NCI-H774 (cell line): Measurements from ENCODE around the gene RNF103.
"Not testable (repeated sequence)": the region's sequence is repeated elsewhere in the genome, so short reads cannot be mapped to it uniquely, and the experiment has no call there.

Experiments
- DNase-seq: peaks from one replicate; lab custom pipeline; 2025; lab: John Stamatoyannopoulos, UW

RNF103 gene

DNA sequence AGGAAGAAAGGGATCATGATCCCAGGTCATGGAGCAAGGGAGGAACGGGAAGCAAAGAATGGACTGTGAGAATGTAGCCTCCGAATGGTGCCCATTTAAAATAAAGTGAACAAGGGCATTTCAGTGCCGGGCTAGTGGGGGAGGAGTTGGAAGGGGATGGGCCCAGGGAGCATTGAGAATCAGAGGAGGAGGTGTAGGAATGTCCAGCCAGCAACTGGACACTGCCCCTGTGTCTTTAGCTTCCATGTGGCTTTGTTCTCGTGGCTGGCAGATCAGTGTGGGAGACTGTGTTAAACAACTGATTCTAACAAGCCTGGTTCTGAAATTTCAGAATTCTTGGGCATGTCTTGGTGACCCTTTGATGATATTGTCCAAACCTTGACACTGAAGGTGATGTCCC is 1.4 kb upstream of the RNF103 start:
- DNase-seq: no peak

DNA sequence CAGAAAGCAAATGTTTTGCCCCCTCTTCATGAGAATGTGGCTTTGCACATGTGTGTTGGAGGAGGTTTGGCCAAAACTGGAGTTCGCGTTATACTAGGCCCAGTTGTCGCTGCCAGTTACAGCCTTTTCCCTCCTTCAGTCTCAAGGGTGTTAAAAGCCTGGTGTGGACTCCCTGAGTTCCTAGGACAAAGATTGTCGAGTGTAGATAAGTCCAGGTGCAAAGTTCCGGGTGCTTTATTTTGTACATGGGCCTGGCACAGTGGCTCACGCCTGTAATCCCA is 542 bp upstream of the RNF103 start:
- no peak for DNase-seq

DNA sequence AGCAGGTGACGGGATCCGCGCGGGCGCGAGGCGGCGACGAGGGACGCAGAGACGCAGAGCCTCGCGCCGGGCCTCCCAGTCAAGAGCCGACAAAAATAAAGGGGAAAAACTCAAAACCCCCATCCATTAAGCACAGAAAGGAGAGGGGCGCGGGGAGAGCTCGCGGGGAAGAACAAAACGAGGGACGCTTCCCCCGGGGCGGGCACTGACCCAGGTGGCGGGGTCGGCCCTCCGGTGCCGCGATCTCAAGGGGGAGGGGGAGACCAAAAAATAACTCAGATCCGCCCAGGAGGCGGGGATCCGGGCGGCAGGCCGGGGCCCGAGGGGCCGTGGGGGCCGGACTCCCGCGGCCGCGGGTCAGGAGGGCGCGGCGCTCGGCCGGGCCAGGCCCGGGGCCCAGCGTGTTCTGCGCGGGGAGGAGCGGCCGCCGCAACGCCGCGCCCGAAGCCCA is 597 bp downstream of the RNF103 start:
- peak; percentile 23 for DNase-seq

DNA sequence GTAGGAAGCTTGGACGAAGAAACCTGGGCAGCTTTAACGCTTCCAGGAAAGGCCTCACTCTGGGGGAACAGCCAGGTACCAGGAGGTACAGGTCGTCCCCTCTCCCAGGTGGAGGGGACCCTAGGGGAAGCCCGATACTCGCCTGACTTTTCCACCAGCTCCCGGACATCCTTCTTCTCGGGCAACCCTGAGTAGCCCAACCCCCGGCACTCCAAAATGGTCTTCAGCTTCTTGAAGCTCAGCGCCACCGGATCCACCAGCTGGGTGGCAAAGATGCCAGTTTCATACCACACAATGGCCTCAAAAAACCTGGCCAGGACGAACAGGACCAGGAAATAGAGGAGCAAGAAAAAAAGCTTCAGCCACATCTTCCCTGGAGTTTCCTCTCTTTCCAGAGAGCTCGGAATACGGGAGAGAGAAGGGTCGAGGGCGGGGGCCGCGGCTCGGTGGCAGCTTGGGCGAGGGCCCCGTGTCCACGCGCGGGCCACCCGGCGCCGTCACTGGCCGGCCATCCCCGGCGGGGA is 1.1 kb downstream of the RNF103 start:
- no peak for DNase-seq

DNA sequence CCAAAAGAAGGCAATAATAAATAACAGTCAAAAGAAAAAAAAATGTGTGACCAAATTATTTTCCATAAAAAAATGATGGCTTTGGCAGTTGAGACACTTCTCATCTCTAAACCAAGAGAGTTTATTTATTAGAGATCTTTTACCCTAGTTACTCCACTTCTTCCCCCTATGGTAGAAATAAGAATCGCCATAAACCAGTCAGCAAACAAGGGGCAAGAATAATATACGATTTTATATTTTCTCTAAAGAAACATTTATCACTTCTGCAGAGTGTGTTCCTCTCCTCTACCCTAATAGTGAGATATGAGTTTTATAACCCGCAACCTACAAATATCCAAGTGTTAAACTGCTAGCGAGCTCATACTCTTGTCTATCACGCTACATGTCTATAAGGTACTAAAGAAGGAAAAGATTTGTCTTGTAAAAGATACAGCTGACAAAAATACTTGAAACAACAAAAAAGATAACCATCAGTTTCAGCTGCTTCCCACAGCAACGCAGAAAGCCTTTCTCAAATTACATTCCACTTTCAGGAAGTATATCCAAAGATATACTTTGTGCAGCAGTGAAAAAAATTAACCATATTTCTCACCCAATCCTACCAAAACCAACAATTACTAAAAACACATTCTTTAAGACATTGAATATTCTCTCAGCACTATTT is 2.3 kb downstream of the RNF103 start:
- DNase-seq: no peak

DNA sequence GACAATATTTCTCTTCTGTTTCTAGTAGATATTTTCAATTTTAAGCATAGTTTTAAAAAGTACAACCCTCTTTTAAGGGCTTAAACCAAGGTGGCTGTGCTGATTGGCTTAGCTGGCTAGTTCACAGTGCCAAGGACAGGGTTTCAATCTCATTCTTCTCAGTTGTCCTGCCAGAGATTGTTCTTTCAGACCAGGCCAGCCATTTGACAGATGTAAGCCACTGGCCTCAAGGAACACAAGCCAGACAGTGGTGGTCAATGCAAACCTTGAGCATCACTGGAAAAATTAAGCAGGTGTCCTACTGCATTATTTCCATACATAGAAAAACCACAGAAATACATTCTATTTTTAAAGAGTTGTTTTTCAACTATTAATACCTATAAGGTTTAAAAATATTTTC is 5.9 kb downstream of the RNF103 start:
- DNase-seq: no peak

DNA sequence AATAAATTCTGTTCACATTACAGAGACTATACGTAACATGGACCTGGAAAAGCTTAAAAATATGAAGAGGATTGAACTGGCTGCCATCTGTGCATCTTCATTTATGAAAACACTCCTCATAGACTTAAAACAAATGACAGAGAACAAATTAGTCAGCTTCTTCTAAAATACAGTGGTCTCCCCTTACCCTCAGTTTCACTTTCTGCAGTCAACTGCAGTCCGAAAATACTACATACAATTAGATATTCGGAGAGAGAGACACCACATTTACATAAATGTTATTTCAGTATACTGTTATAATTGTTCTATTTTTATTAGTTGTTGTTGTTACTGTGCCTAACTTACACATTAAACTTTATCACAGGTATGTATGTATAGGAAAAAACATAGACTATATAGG is 6.5 kb downstream of the RNF103 start:
- DNase-seq: no peak

DNA sequence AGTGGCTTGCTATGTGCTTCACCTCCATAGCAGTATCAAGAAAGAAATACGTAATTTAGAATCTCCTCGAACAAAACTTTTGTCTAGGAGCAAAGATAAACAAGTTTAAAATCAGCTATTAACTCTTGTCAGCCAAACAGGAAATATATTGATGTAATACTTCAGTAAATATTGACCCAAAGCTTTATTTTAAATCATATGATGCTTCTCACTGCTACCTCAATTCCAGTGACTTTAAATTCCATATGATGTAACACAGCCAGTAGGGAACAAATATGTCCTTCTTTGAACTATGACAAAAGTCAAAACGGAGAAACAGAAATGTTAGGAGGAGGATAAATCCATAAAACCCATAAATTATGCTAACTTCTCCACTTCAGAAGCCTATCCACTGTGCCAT is 7.2 kb downstream of the RNF103 start:
- DNase-seq: no peak

DNA sequence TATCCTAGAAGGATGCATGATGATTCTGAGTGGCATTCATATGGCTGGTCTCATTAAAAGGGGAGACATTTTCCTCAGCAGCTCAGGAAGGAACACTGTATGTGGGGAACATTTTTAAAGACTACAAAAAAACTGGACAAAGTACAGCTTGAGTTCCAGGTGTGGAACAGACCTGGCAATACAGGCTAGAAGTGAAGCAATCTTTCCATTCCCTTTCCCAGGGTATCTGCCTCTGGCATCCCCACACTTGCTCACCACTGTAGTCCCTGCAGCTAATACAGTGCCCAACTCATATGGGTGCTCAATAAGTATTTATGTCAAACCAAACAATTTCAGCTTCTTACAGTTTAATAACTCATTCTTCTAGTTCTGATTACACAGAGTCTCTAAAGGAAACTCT is 8.1 kb downstream of the RNF103 start:
- DNase-seq: no peak

DNA sequence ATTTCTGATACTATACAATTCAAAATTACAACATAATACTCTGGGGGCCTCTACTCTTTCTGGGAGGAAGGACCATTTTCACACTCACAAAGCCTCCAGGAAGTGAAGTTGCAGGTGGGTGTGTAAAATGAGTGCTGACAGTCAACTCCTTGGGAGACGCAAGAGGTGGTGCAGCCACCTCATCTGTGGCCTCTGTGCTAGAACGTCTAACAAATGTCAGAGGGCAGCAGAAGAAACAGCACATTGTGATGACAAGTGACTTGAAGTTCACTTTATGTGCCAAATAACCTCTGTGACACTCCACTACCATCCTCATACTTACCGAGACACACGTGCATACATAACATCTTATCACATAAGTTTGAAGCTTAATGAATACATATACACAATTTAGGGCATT is 10.2 kb downstream of the RNF103 start:
- no peak for DNase-seq

DNA sequence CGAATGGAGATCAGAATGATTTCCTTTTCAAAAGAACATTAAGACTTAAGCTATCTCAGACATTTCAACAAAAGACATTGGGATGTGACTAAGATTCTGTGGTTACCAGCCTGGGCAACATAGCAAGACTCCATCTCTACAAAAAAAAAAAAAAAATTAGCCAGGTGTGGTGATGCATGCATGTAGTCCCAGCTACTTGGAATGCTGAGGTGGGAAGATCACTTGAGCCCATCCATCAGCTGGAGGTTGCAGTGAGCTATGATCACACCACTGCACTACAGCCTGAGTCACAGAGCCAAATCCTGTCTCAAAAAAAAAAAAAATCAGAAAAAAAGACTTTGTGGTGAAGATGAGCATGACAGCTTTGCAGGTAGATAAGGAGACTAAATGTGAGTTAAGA is 12.8 kb downstream of the RNF103 start:
- no peak for DNase-seq

DNA sequence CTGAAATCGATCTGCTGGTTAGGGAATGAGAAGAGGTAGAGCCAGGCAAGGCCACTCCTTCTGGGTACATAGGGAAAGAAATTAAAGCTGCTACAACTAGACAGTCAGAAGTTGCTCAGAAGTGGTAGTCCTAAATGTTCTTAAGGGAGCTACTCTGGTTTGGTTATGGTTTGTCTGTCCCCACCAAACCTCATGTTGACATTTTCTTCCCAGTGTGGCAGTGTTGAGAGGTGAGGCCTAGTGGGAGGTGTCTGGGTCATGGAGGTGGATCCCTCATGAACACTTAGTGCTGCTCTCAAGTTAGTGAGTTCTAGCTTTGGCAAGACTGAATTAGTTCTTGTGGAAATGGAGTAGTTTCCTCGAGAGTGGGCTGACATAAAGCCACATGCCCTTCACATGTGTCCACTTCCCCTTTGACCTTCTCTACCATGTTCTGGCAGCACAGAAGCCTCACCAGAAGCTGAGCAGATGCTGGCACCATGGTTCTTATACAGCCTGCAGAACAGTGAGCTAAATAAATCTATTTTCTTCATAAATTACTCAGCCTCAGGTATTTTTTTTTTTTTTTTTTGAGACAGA is 14.7 kb downstream of the RNF103 start:
- no peak for DNase-seq

DNA sequence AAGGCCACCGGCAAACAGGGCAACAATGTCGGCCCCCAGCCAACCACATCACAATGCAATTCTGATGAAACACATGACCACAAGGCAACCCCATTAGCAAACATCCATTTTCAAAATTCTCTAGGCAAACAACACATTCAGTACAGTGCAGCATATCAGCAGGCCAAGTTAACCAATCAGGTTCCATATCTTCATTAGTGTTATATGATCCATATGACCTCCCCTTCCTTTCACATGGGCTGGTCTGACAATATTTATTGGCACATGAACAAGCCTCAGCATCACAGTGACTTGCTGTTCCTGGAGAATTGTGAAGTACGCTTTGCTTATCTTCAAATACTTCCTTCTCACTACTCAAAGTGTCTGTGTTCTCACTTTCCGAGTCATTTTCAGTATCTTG is 19.8 kb downstream of the RNF103 start:
- DNase-seq: no peak

DNA sequence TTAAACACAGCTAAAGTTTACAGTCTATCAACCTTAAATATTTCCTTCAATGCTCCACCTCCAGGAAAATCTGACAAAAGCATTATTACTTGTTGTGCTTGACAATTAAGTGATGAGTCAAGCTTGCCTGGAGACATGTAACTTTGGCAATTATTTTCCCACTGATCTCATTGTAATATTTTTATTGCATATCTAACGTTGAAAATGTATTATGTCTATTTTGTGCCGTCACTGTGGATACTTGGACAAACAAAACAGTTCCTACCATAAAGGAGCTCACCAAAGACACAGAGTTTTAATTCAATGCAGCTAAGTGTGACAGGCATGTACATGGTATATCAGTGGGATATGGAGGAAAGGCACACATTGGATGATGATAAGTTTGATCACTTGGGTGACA is 24.7 kb downstream of the RNF103 start:
- DNase-seq: no peak

DNA sequence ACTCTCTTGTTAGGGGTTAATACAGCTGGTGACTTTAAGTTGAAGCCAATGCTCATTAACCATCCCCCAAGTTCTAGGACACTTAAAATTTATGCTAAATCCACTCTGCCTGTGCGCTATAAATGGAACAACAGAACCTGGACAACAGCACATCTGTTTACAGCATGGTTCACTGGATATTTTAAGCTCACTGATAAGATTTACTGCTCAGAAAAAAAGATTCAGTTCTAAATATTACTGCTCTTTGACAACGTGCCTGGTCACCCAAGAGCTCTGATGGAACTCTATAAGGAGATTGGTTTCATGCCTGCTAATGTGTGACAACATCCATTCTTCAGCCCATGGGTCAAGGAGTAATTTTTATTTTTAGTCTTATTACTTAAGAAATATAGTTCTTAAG is 27.5 kb downstream of the RNF103 start:
- DNase-seq: no peak

DNA sequence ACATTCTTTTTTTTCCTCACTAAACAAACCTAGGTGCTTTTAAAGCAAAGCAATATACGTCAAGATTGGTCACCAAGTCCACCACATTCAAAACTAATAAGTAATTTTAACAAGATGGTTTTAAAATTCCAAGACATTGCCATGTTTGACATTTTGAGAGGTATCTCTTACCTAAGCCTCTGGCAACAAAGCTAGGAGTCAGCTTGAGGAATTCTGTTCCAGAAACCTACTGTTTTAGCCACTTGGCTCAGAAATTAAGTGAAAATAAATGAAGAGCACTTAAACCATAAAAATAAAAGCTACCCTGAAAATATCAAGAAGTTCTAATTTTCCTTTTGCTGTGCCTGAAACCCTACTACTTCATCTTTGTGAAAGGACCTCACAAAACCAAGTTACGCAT is 30.4 kb downstream of the RNF103 start:
- DNase-seq: no peak

DNA sequence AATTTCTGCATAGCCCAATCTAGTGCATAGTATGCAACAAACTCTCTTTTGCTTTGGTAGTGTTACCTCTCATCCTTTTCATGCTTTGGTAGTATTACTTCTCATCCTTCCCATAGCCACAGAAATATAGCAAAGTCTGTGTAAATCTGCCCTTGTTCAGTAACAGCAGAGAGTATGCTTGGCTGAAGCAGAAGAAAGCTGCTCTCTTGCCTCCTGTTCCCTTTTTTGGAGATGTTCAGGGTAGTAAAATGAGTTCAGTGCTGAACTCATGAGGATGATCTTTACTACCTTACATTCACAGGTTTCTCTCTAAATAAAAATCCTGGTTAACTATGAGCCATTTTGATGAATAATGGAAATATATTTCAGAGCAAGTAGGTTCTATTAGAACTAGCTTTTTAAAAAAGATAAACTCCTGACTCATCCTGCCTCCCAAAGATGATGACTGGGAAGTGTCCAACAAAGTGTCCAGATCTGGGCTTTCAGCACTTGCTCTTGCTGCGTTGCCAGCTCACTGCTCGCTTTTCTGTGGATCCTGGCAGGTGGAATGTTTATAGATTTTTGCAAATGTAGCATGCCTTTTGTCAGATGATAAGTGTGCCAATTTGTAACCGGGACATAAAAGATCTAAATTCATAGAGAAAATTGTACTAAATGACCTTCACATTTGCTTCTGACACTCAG is 31.0 kb downstream of the RNF103 start:
- DNase-seq: no peak

DNA sequence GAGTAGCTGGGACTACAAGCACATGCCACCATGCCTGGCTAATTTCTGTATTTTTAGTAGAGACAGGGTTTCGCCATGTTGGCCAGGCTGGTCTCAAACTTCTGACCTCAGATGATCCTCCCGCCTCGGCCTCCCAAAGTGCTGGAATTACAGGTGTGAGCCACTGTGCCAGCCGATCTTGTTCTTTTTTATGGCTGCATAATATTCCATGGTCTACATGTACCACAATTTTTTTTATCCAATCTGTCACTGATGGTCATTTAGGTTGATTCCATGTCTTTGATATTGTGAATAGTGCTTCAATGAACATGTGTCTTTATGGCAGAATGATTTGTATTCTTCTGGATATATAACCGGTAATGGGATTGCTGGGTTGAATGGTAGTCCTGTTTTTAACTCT is 34.0 kb downstream of the RNF103 start:
- not testable (repeated sequence) for DNase-seq

DNA sequence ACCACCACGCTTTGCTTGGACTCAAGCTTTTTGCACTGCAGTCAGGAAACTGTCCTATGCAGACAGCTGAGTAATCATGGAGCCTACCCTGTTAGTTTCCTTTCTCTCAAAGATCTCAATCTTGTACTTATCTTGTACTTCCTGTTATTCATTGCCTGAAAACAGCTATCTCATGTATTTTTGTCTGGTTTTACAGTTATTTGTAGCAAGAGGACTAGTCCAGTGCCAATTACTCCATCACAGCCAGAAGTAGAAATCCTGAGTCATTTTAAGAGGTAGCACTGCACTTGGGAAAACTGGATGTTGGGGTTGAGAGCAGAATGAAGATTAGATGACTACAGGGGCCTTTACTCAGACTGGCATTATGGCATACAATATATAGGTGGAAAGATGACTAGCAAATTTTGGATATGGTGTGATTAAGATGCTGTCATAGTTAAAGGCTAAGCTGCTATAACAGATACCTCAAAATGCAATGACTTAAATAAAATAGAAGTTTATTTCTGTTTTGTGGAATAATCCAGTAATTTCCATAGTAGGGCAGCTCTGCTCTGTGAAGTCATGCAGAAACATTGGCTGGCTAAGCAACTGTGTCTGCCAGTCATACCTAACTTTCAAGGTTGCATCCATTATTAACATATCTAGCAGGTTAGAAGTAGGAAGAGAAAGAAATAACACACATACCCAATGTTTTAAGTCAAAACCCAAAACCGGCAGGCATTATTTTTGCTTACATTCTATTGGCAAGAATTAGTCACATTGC is 39.3 kb downstream of the RNF103 start:
- DNase-seq: no peak

DNA sequence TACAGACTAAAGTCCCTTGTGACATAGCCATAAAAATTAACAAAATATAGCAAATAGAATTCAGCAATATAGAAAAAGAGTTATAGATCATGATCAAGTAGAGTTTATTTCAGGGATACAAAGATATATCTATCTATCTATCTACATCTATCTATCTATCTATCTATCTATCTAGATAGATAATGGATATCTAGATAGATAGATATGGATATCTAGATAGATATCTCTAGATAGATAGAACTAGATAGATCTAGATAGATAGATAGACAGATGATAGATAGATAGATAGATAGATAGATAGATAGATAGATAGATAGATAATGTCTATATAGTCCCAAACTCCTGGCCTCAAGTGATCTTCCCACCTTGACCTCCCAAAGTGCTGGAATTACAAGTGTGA is 43.1 kb downstream of the RNF103 start:
- no peak for DNase-seq

DNA sequence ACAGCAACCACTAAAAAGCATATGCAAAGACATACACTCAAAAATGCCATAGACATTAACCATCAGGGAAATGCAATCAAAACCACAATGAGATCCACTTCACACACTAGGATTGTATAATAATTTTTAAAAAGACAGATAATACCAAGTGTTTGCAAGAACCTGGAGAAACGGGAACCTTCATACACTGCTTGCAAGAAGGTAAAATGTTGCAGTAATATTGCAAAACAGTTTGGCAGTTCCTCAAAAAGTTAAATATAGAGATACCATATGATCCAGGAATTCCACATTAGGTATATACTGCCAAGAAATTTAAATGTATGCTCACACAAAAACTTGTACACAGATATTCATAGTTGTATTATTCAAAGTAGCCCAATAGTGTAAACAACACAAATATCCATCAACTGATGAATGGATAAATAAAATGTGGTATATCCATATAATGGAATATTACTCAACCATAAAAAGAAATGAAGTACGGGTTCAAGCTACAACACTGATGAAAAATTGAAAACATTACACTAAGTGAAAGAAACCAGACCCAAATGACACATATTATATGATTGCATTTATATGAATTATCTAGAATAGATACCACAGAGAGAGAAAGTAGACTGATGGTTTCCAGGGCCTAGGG is 45.7 kb downstream of the RNF103 start:
- no peak for DNase-seq

DNA sequence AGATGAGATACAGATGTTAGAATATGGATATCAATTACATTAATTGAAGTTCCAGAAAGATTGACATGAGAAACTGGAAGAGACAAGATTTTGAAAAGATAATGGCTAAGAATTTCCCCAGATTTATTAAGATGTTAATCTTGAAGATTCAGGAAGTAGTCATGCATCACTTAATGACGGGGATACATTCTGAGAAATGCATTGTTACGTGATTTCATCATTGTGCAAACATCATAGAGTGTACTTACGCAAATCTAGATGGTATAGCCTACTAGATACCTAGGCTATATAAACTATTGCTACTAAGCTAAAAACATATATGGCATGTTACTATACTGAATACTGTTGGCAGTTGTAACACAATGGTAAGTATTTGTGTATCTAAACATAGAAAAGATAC is 53.6 kb downstream of the RNF103 start:
- DNase-seq: no peak

DNA sequence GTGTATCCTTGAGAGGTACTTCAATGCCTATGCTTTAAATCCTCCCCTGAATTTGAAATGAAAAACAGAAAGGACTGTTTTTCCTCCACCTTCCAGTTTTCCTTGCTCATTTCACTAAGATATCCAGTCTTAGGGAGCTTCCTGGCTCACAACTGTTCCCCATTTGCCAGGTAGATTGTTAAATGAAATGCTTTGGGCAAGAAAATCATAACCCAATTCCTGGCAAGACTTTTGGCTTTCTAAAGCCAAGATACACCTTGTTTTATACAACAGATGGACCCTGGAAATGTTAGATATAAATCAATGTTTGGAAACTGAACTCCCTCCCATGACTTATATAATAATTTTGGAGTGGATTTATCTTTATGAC is 56.9 kb downstream of the RNF103 start:
- DNase-seq: no peak
